HG03108 (cell line): ENCODE data around the gene TMEM109.
A peak's percentile ranks its signal among the peaks of the same experiment; 100 is the strongest.
"Not testable (repeated sequence)": the region's sequence is repeated elsewhere in the genome, so short reads cannot be mapped to it uniquely, and the experiment has no call there.

Experiments
- ATAC-seq: cut with Tn5 transposase; IDR thresholded peaks from one replicate; pipeline ENCODE4 v1.9.1; 2021; ENCODE audit warnings: moderate library complexity; ENCODE audit not compliant: unreplicated experiment

TMEM109 gene

GRCh38 chr11:60909680-60910280, 4.2 kb upstream of the TMEM109 start:
- ATAC-seq: not testable (repeated sequence)

GRCh38 chr11:60910281-60910687, 3.7 kb upstream of the TMEM109 start:
- ATAC-seq: peak; percentile 33

- no peak for ATAC-seq
These were observed 3.1 kb upstream of the TMEM109 start for GRCh38 chr11:60910711-60911380.

- no peak for ATAC-seq
These were observed 1.6 kb upstream of the TMEM109 start for GRCh38 chr11:60912223-60912850.

- ATAC-seq: no peak
These were observed 968 bp upstream of the TMEM109 start for GRCh38 chr11:60912851-60913528.

- ATAC-seq: no peak
These were observed 782 bp downstream of the TMEM109 start for GRCh38 chr11:60914633-60915247.

- peak; percentile 50 for ATAC-seq
These were observed 1.4 kb downstream of the TMEM109 start for GRCh38 chr11:60915248-60915914.

- no peak for ATAC-seq
These were observed 2.8 kb downstream of the TMEM109 start for GRCh38 chr11:60916669-60917206.

GRCh38 chr11:60917267-60917666, 3.3 kb downstream of the TMEM109 start:
- no peak for ATAC-seq

GRCh38 chr11:60918251-60918938, 4.4 kb downstream of the TMEM109 start:
- no peak for ATAC-seq

GRCh38 chr11:60918939-60919265, 4.9 kb downstream of the TMEM109 start:
- no peak for ATAC-seq

GRCh38 chr11:60919320-60919719, 5.4 kb downstream of the TMEM109 start:
- ATAC-seq: no peak

GRCh38 chr11:60919956-60920355, 6.0 kb downstream of the TMEM109 start:
- ATAC-seq: no peak

- ATAC-seq: no peak
These were observed 7.3 kb downstream of the TMEM109 start for GRCh38 chr11:60921259-60921658.

GRCh38 chr11:60921777-60922335, 7.9 kb downstream of the TMEM109 start:
- no peak for ATAC-seq

- ATAC-seq: no peak
These were observed 8.9 kb downstream of the TMEM109 start for GRCh38 chr11:60922906-60923305.

GRCh38 chr11:60923326-60923725, 9.4 kb downstream of the TMEM109 start:
- ATAC-seq: no peak

- ATAC-seq: no peak
These were observed 9.8 kb downstream of the TMEM109 start for GRCh38 chr11:60923800-60924109.

- no peak for ATAC-seq
These were observed 10.3 kb downstream of the TMEM109 start, which contains the start of gene TMEM132A for GRCh38 chr11:60924110-60924905. Gene TMEM132A, plus strand, starts transcription at chr11:60924460. Its CDS starts 174 bp downstream, at chr11:60924634.
